GM03348 (cell line): ENCODE data around the gene KIF21B.

Source experiments
- DNase-seq: peaks from one replicate; pipeline ENCODE4 v3.0.0; 2012; ENCODE audit warnings: low spot score

The KIF21B gene

DNA sequence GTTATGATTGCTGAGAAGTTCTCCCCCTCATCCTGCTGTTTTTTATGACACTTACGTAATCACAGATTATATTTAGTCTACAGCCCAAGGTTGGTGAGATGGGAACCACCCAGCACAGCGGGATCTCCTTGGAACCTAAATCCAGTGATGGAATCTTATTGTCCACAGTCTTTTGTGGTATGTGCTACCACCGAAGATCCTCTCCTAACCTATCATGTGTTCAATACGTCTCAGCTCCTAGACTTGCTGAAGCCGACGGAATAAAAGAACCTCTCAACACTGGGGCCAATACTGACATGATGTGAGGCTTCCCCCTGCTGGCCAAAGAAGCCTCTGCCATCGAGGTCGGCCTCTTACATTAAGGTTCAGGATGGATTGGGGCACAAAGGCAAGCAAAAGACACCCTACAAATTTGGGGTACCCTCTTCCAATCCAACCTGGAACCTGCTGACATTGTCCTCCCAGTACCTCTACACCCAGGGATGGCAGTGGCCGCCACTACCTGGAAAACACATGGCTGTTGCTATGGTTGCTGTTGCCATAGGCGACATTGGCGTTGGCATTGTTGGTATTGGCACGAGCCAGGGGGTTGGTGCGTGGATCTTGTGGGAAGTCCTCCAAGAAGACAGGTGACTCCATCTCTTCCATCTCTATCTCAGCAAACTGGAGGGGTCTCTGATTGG lies 19.4 kb upstream of the KIF21B start:
- DNase-seq = peak; percentile 85

GRCh38 chr1:201041011-201041410 lies 17.5 kb upstream of the KIF21B start:
- DNase-seq = no peak

- DNase-seq = no peak
These were observed 16.4 kb upstream of the KIF21B start for GRCh38 chr1:201039876-201040275.

DNA sequence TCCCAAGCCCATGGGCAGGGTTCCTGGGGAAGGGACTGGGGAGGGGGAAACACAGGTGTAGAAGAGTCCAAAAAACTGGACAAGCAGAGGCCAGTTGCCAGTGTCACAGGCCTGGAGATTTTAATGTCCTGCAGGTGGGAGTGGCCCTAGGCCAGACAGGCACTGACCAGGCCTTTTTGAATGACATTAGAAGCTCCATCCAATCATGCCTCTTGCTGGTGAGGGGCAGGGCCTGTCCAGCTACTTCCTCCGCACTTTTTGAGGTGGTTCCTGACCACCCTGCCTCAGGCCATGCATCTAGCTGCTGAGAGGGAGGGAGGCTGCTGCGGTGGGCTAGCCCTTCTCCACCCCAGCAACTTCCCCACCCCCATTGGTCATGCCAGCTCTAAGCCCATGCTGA lies 15.9 kb upstream of the KIF21B start:
- no peak for DNase-seq

GRCh38 chr1:201038186-201038876 lies 14.8 kb upstream of the KIF21B start:
- no peak for DNase-seq

- no peak for DNase-seq
These were observed 12.8 kb upstream of the KIF21B start for GRCh38 chr1:201036188-201036842.

GRCh38 chr1:201034671-201035070 lies 11.2 kb upstream of the KIF21B start:
- DNase-seq = no peak

- DNase-seq = no peak
These were observed 8.9 kb upstream of the KIF21B start for GRCh38 chr1:201032408-201032807.

- no peak for DNase-seq
These were observed 5.0 kb upstream of the KIF21B start for GRCh38 chr1:201028461-201028889.

GRCh38 chr1:201026836-201027235 lies 3.3 kb upstream of the KIF21B start:
- DNase-seq = no peak

GRCh38 chr1:201026234-201026633 lies 2.7 kb upstream of the KIF21B start:
- DNase-seq = no peak

- DNase-seq = no peak
These were observed 2.1 kb upstream of the KIF21B start for GRCh38 chr1:201025571-201026002.

GRCh38 chr1:201024625-201024998 lies 1.1 kb upstream of the KIF21B start:
- no peak for DNase-seq

DNA sequence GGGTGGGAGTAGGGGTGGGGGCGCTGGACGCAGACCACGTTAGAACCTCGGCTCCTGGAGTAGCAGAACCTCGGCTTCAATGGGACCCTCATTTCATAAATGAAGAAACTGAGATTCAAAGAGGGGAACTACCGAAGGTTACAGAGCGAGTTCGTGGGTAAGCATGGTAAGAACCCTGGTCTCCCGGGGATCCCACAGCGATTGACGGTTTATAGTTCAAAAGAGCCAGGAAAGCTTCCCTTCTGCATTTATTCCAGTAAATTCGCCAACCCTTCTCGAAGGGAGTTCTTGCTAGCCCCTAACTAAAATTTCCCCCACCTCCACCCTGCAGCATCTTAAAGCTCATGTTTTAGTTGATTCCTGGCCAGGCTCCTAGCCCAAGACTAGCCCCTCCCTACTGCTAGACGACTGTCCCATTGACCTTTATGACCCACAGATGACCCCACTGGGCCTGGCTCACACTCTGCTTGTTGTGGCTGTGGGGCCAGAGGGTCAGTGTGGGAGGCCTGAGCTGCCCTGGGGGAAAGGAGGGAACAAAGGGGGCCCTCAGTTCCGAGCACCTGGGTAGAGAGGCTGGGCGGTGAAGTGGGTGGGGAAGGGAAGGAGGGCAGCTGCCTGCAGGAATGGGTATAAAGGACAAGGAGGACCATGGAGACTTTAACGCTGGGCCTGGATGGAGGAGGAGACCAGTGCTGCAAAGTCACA lies 558 bp upstream of the KIF21B start:
- DNase-seq = no peak

DNA sequence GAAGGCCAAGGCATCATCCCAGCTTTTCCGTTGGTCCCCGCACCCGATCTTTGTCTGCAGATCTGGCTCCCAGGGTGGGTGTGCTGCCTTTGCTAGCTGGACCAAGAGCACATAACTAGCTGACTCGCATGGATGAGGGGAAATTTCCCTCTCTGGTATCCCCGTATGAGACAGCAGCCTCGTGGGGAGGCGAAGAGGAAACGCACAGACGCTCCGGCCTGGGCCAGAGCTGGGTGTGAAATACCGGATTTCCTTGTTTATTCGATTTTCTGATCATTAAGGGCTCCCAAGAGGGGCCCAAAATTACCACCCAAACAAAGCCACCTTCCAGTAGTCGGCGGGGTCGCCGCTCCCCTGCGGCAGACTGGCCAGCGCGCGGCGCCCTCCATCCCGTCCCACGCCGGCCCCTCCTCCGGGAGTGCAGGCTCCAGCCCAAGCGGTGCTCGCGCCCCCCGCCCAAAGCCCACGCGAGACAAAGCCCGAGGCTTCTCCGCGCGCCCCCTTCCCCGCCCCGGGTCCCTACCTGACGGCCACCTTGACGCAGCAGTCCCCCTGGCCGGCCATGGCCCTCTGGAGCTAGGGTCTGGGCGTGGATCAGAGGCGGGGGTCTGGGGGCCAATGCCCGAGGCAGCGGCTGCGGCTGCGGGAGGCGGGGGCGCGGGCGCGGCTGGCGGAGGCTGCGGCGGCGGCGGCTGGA lies 546 bp downstream of the KIF21B start:
- DNase-seq = no peak

GRCh38 chr1:201022493-201022819 lies 1.1 kb downstream of the KIF21B start:
- no peak for DNase-seq

DNA sequence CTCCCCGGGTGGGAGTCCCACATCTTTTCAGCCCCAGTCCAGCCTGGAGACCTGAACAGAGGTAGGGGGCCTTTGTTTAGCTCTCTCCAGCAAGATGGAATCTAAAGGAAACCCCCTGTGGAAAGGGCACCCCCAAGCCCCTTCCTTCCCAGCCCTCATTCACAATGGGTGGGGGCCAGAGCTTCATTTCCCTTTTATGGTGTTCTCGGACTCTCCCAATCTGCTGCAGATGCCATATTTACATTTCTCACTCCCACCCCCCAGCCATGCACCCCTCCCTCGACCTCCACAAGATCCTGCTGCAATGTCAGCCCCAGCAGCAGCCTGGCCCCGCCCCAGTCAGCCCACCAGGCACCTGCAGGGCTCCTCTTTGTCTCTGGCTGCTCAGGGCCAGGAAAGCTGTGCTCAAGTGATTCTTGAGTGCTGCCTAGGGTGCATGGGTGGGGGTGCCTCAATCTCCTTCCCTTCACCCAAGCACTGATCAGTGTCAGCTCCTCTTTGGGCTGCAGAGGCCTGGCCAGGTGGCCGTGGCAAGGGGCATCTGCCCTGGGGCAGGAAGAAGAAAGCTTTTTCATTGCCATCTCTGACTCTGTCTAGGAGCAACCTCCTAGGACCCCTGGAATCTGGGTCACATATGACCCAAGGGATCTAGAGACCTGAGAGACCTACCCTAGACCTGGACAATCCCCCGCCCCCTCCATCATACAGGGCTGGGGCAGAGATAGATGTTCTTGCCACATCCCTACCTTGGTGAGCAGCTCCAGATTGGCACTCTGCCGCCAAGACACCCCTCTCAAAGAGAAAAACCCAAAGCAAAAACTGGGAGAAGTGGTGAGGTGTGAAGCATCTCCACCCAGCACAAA lies 1.7 kb downstream of the KIF21B start:
- DNase-seq = no peak

DNA sequence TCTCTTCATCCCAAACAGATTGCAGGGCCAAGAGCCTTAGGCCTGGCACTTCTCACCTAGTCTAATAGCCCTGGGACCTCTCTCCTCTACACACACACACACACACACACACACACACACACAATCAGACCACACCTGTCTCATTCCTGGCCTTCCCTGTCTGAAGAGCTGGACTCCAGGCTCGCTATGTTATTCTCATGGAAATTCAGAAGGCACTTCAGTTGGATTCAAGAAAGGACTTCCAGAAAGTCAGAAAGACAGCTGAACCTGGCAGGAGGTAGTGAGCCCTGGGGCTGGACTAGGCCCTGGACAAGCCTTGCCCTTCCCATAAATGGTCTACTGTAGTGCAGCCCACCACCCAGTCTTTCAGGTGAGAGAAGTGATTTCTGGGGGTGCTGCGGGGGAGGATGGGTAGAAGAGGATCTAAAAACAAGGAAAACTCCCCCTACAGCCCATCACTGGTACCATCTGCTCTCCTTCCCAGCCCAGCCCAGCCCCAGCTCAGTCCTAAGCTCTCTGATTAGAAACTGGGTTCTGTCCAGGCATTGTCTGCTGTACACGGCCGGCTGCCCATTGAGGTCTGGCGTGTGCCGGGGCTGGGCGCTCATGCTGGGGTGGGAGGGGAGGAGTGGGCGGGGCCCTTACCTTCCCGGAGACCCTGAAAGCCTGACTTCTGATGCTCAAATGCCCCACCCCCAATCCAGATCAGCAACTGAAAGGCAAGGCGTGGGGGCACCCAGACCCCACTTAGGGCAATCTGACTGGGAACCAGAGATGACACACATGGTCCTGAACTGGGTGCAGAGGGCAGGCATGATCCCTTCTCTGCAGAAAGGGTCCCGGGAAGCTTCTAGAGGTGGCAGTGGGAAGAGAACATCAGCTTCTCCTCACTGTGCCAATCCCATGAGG lies 2.5 kb downstream of the KIF21B start:
- no peak for DNase-seq

DNA sequence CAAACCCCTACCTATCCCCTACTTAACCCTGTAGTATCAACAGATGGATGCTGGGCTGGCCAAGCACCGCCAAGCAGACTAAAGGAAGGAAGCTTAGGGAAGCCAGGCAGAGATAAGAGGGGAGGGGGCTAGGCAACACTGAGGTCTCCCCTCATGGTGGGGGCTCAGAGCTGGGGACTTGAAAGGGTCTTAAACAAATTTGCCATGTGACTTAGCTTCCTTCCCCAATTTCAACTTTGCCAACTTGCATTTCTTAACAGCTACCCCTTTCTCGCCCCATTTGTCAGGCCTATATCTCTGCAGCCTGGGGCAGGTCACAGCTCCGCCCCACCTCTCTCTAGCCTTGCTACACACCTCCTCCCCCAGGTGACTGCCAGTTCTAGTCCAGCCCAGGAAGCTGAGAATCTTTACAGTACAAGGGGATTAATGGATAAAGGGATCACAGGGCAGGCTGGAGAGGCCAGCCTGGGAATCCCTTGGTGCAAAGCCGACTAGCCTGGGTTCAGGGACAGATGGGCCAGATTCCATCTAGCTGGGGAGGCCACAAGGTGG lies 3.4 kb downstream of the KIF21B start:
- DNase-seq = no peak
